Measurements from ENCODE around the gene CACNA1D.

GRCh38 chr3:53820756-53821580 is 326.6 kb downstream of the CACNA1D start:
- TF ChIP-seq TAF1 (IDR thresholded peaks at IDR 0.05; ENCODE audit: low read depth, low read length), result no peak
- no peak for TF ChIP-seq POLR2AphosphoS5 (IDR thresholded peaks at IDR 0.05; ENCODE audit: low read depth, low read length)
- TF ChIP-seq POLR2A (IDR thresholded peaks at IDR 0.05; ENCODE audit: low read depth, low read length), result no peak
